NCI-H345 (cell line): ENCODE data around the gene PRG3.
A peak's percentile ranks its signal among the peaks of the same experiment; 100 is the strongest.

Source experiments
- DNase-seq: peaks from one replicate; lab custom pipeline; 2025; lab: John Stamatoyannopoulos, UW

PRG3 gene

GRCh38 chr11:57380975-57381374 lies at the start of gene PRG3:
TSS of gene PRG3 (minus strand) at chr11:57381150. CDS start at chr11:57380708, 442 bp downstream.
- DNase-seq = no peak

- peak; percentile 26 for DNase-seq
These were observed 49.0 kb upstream of the PRG3 start for GRCh38 chr11:57429946-57430345.

GRCh38 chr11:57428643-57429042 lies 47.7 kb upstream of the PRG3 start:
- no peak for DNase-seq

GRCh38 chr11:57427727-57428082 lies 46.8 kb upstream of the PRG3 start:
- no peak for DNase-seq

GRCh38 chr11:57426929-57427726 lies 46.2 kb upstream of the PRG3 start, which contains the start of gene SLC43A3:
TSS of gene SLC43A3 (minus strand) at chr11:57427121. CDS start at chr11:57426172, 949 bp downstream.
- DNase-seq = no peak

GRCh38 chr11:57426439-57426928 lies 45.5 kb upstream of the PRG3 start:
- DNase-seq = no peak

GRCh38 chr11:57425565-57426438 lies 44.9 kb upstream of the PRG3 start:
- no peak for DNase-seq

GRCh38 chr11:57424792-57425564 lies 44.0 kb upstream of the PRG3 start:
- peak; percentile 51 for DNase-seq

GRCh38 chr11:57424137-57424791 lies 43.3 kb upstream of the PRG3 start:
- DNase-seq = no peak

GRCh38 chr11:57422669-57423068 lies 41.7 kb upstream of the PRG3 start:
- DNase-seq = no peak

- DNase-seq = no peak
These were observed 40.9 kb upstream of the PRG3 start for GRCh38 chr11:57421805-57422204.

- DNase-seq = no peak
These were observed 40.1 kb upstream of the PRG3 start for GRCh38 chr11:57421066-57421465.

GRCh38 chr11:57419146-57419545 lies 38.2 kb upstream of the PRG3 start:
- DNase-seq = no peak

- DNase-seq = no peak
These were observed 37.2 kb upstream of the PRG3 start for GRCh38 chr11:57418131-57418530.

- DNase-seq = no peak
These were observed 36.1 kb upstream of the PRG3 start for GRCh38 chr11:57417056-57417455.

- no peak for DNase-seq
These were observed 35.5 kb upstream of the PRG3 start for GRCh38 chr11:57416436-57416835.

- no peak for DNase-seq
These were observed 33.8 kb upstream of the PRG3 start for GRCh38 chr11:57414612-57415212.

GRCh38 chr11:57413681-57414080 lies 32.7 kb upstream of the PRG3 start:
- DNase-seq = no peak

GRCh38 chr11:57410287-57410686 lies 29.3 kb upstream of the PRG3 start:
- no peak for DNase-seq

GRCh38 chr11:57409321-57410100 lies 28.6 kb upstream of the PRG3 start:
- no peak for DNase-seq
